Erythroblast (primary cell): Measurements from ENCODE around the gene PLP2.

Experiments
- GATA1 ChIP-seq: IDR thresholded peaks from 2 replicates; pipeline ENCODE4 v1.6.1; 2011; ENCODE audit warnings: low read depth, mild to moderate bottlenecking, control low read depth, low read length, moderate library complexity
- POLR2A ChIP-seq: IDR thresholded peaks from 2 replicates; pipeline ENCODE4 v1.6.1; 2011; ENCODE audit warnings: mild to moderate bottlenecking, low read length

DNA sequence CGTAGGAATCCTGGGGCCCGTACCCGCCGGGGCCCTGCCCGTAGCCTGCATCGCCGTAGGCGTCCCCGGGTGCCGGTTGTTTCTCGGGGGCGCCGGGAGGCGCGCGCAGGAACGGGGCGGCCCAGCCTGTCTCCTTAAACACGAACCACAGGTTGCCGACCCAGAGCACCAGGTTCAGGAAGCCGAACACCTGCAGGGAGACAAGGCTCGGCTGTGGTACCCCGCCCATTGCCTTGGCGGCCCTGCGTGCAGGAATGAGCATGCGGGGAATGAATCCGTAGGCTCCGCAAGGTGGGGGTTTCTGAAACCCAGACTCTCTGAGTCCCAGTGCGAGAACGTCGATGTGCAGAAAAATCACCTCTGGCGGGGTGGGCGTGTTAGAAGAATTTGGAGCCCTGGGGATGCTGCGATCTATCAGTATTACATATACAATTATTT lies 19.9 kb downstream of the PLP2 start:
- no peak for TF ChIP-seq POLR2A
- no peak for TF ChIP-seq GATA1
